NCI-H345 (cell line): ENCODE results near the gene IL4I1.

Experiments
- DNase-seq: peaks from one replicate; lab custom pipeline; 2025; lab: John Stamatoyannopoulos, UW

IL4I1 gene

GRCh38 chr19:49924004-49924880 is 27.6 kb upstream of the IL4I1 start:
- no peak for DNase-seq

- no peak for DNase-seq
These were observed 26.6 kb upstream of the IL4I1 start for GRCh38 chr19:49923055-49924003.

- no peak for DNase-seq
These were observed 25.4 kb upstream of the IL4I1 start for GRCh38 chr19:49921871-49922795.

GRCh38 chr19:49920624-49921363 is 24.1 kb upstream of the IL4I1 start:
- no peak for DNase-seq

- DNase-seq: no peak
These were observed 21.4 kb upstream of the IL4I1 start for GRCh38 chr19:49918089-49918488.

GRCh38 chr19:49916839-49917733 is 20.4 kb upstream of the IL4I1 start:
- no peak for DNase-seq

- no peak for DNase-seq
These were observed 18.6 kb upstream of the IL4I1 start for GRCh38 chr19:49915271-49915670.

- DNase-seq: no peak
These were observed 17.0 kb upstream of the IL4I1 start for GRCh38 chr19:49913720-49914119.

GRCh38 chr19:49912965-49913685 is 16.4 kb upstream of the IL4I1 start:
- no peak for DNase-seq

- no peak for DNase-seq
These were observed 14.9 kb upstream of the IL4I1 start for GRCh38 chr19:49911381-49912145.

GRCh38 chr19:49910179-49910578 is 13.5 kb upstream of the IL4I1 start:
- no peak for DNase-seq

GRCh38 chr19:49908480-49909420 is 12.1 kb upstream of the IL4I1 start:
- DNase-seq: no peak

- no peak for DNase-seq
These were observed 11.2 kb upstream of the IL4I1 start for GRCh38 chr19:49907745-49908446.

GRCh38 chr19:49906879-49907564 is 10.3 kb upstream of the IL4I1 start:
- DNase-seq: no peak

- DNase-seq: no peak
These were observed 7.4 kb upstream of the IL4I1 start for GRCh38 chr19:49904136-49904535.
